NK-92 (cell line): ENCODE measurements around the gene RPL36.
"Not testable (repeated sequence)": the region's sequence is repeated elsewhere in the genome, so short reads cannot be mapped to it uniquely, and the experiment has no call there.

Source experiments
- DNase-seq: peaks from one replicate; lab custom pipeline; 2025; ENCODE audit not compliant: unreplicated experiment; lab: John Stamatoyannopoulos, UW

The RPL36 gene

DNA sequence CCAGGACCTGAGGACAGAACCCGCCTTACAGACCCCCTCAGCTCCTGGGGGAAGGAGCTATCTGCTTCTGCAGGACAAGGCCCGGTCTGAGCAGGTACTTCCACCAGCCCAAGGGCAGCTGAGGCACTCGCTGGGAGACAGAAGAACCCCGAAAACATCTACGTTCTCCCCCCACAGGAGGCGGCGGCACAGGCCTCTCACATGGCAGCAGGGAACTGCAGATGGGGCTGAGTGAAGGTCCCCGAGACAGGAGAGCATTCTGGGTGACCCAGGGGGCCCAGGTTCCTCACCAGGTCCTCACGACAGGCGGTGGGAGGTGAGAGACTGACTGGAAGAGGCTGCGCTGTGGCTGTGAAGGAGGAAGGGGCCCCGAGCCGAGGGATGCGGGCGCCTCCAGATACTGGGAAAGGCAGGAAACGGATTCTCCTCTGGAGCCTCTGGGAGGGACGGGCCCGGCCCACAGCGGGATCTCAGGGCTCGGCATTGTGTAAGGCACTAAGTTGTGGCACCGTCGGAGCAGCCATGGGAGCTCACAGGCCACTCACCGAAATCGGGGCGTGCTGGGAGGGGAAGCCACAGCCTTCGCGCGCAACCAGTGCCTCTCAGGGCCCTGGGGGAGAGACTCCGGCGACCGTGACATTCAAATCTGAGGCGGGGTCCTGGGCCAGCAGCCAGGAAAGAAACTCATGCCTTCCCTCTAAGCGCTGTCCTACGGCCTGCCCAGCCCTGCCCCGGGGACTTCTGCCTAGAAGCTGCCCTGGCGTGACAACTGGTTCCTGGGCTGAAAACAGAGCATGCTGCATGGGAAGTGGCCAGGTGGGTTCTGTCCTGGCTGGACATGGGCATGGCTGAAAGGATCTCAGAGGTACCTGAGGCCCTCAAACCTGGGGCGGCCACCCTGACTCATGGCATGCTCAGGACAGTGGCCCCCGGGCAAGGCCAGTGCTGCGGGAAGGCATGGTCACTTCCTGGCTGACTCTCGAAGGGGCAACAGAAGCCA lies 14.0 kb downstream of the RPL36 start:
- DNase-seq: no peak

DNA sequence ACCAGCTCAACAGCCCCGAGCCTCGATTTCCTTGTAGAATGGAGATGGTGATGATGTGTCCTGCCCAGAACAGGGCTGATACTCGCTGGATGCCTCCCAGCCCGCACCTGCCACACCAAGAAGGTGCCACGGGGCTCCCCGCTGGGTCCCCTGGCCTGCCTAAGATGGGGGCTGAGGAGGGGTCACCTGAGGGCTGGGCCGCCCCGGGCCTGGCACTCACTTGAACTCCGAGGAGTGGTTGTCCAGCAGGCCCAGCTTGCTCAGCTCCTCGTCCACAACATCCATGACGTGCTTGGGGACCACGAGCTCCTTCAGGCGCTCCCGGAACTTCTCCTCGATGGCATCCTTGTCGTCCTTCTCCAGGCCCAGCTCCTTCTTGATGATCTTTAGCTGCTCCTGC lies 15.5 kb downstream of the RPL36 start:
- no peak for DNase-seq

DNA sequence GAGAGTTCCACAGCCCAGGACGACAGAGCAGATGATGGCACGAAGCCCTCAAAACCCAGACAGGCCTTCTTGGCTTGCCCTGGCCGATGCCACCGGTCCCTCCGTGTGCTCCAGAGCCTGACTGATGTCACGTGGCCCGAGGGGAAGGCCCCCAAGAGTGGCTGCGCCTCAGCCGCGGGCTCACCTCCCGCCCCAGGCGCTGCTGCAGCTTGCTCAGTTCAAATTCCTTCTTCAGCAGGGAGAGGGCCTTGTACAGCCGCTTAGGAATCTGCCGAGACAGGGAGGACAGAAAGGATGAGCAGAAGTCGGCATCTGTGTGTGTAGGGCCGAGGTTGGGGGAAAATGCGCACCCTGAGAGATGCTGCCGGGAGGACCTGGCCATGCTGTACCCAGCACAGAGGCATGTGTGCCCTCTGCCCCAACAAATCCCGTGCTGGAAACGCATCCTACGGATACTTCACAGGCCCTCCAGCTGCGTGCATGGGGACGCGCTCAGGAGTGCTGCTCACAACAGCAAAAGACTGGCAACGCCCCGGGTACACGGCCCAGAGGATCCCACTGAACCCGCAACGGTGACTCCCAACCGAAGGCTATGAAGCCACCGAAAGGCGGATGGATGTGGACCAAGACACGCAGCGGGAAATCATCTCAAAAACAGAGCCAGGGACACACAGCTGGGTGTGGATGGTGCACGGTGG lies 16.9 kb downstream of the RPL36 start:
- DNase-seq: no peak

DNA sequence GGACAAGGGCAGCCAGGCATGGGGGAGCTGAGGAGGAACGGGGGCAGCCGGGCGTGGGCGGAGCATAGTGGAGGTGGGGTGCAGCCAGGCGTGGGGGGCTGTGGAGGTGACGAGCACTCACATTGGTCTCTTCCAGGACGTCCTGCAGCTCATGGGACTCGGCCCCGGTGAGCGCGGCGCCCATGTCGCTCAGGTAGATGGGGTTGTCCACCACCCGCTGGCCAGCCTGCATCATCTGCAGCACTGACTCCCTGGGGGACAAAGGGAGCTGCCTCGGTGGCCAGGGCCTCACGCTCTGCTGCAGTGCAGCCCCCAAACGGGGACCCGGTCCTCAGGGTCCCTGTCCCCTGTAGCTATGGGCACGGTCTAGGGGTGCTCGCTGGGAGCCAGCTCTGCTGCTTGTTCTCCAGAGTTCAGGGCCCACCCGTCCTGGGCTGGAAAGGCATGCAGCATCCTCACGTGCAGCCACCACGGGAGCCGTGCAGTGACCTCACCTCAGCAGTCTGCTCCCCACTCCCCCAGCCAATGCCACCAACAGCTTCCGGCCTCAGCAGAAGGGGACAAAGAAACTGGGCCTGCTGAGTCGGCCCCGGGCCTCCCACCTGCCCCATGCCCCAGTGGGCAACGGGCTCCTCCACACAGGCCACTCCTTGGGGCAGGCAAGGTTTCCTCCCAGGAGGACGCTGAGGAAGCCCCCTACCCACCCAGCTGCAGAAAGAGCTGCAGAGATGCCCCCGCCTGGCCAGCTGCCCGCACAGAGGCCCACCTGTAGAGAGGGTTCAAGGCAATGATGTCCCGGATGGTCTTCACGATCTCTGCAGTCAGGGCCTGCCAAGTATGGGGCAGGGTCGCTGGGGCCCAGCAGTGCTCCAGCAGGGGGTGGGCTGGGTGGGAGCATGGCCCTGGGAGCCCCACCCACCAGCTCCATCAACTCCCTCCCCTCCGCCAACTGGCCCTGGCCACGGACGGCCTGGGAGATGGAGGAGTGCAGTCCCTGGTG lies 17.8 kb downstream of the RPL36 start:
- no peak for DNase-seq

DNA sequence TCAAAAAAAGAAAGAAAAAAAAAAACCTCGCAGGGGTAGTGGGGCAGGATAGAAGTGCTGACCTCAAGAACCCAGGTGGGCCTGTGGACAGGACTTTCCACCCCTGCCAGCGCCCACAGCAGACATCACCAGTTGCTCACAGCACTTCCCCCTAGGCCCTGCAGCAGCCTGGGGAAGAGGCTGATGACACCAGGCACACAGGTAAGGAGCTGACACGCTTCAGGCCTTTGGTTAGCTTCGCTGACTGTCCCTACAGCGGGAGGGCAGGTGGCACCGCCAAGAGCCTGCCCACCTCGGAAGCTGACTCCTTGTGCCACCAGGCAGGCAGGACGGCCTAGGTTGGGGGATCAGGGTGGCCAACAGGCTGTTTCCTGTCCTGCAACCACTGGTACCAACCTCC lies 20.9 kb downstream of the RPL36 start:
- DNase-seq: no peak

DNA sequence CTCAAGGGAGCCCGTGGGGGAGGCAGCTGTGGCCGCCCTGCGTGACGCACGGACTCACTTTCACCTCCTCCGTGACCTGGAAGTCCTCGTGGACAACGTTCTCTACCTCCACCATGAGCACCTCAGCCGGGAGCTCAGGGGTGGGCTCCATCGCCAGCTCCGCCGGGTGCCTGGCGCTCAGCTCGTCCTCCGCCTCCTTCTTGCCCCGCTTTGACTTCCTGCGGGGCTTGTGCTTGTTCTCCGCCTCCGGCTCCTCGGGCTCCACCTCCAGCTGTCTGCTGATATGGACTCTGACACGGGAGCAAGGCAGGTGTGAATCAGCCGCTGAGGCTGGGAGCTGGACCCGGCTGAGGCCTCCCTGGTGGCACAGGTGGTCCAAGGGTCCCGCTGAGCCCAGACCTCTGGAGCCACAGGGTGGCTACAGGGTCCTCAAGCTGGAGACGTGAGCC lies 21.6 kb downstream of the RPL36 start:
- DNase-seq: no peak

DNA sequence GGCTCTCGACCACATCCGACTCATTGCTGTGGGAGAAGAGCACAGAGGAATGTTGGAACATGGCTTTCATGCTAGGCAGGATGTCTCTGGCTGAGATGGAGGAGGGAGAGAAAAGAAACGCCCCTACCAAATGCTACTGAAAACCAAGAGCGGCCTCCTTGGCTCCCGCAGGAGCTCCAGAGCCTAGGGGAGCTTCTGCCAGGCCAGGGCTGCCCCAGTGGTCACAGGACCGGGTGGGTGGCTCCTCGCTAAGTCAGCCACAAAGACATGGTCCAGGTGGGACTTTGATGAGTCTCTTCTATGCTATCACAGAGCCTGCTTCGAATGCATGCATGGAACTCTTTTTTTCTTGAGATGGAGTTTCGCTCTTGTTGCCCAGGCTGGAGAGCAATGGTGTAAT lies 23.1 kb downstream of the RPL36 start:
- DNase-seq: no peak

DNA sequence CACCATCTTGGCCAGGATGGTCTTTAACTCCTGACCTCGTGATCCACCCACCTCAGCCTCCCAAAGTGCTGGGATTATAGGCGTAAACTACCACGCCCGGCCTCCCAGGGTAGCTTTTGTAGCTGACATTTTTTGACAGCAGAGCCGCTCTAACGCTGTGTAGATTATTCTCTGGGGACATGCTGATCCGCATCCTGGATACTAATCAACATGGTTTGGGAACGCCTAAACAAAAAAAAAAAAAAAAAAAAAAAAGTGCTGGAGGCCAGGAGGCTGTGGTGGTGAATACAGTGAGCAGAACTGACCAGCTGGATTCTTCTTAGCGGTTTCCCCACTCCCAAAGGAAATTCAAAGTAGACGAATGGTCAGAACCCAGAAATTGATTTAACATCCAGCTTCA lies 24.7 kb downstream of the RPL36 start:
- no peak for DNase-seq

DNA sequence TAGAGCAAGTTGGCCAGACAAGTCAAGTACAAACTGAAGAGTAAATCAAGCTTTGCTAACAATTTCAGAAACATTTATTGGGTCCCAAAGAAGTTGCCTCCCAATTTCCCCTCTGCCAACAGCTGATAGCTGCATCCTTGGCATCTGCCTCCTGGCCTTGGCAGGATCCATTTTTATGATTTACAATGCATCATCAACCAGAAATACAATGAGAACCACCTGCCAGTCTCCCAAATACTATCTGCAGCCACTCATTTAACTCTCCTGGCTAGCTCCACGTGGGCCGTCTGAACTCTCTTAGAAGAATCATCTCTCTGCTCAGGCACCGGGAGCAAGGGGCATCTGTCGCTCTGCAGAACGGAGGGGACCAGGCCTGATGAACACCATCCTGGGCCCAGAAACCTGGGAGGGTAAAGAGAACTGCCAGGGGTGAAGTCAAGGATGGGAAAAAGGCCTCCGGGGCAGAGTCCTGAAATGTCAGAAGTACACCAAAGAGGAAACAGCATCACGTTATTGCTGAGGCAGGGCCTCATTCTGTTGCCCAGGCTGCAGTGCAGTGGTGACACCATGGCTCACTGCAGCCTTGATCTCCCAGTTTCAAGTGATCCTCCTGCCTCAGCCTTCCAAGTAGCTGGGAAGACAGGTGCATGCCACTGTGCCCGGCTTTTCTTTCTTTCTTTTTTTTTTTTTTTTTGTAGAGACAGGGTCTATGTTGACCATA lies 27.3 kb downstream of the RPL36 start:
- no peak for DNase-seq

DNA sequence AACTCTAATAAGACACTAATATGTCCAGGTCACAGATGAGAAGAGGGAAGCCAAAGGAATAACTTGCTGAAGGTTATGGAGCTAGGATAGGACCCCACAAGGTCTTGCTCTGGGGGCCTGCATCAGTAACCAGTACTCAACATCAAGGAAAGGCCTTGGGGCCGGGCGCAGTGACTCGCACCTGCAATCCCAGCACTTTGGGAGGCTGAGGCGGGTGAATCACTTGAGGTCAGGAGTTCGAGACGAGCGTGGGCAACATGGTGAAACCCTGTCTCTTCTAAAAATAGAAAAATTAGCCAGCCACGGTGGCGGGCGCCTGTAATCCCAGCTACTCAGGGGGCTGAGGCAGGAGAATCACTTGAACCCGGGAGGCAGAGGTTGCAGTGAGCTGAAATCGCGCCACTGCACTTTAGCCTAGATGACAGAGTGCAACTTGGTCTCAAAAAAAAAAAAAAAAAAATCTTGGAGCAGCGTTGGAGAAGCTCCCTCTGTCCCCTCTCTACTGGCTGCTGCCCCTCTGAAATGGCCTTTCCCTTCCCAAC lies 28.0 kb downstream of the RPL36 start:
- DNase-seq: no peak

DNA sequence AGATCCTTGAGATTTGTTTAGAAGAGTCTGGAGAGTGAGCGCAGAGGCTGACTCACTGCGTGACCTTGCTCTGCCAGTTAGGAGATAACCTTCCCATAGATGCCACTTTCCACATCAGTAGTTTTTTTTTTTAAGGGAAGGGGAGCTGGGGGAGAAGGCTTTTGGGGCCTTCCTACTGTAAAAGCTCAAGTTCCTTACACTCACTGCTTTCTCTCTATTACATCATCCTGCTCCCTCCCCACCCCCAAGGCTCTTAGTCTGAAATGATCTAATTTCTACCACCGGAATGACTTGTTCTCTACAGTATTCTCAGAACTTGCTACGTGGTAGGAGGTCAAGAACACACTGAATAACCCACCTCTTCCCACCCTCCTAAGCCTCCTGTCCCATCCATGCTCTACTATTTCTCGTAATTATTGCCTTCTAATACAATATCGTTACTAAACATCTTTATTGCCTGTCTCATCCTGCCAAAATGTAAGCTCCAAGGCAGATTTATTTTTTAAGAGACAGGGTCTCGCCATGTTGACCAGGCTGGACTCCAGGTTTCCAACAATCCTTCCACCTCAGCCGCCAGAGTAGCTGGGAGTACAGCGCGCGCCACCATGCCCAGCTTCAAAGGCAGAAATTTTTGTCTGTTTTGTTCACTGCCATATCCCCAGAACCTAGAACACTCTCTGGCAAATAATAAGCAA lies 28.6 kb downstream of the RPL36 start:
- no peak for DNase-seq

DNA sequence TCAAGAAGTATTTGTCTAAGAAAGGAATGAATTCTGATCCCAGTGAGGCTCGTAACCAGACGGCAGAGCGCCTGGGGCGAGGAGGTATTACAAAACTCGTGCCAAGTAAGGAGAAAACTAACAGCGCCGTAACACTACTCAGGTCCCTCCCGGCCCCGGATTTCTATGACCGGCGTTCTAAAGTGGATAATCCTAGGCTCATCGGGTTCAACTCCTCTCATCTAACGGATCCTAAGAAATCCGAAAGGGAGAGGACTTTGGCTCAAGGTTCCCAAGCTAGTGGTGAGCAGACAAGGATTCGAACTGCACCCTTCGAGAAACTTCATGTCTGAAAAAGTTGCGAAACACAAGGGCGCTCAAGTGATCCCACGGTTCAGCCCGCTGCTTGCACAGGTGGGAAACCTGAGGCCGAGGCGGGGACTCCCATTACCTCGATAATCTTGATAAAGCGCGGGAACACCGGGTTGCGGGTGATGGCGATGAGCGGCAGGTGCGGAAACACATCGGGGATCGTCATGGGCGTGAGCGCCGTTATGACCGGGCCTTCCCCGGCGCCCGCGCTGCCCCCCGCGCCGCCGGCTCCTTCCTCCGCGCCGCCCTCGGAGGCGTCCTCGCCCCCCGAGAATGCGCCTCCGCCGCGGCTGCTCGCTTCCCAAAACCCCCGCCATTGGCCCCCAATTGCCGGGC lies 29.3 kb downstream of the RPL36 start:
- DNase-seq: no peak

DNA sequence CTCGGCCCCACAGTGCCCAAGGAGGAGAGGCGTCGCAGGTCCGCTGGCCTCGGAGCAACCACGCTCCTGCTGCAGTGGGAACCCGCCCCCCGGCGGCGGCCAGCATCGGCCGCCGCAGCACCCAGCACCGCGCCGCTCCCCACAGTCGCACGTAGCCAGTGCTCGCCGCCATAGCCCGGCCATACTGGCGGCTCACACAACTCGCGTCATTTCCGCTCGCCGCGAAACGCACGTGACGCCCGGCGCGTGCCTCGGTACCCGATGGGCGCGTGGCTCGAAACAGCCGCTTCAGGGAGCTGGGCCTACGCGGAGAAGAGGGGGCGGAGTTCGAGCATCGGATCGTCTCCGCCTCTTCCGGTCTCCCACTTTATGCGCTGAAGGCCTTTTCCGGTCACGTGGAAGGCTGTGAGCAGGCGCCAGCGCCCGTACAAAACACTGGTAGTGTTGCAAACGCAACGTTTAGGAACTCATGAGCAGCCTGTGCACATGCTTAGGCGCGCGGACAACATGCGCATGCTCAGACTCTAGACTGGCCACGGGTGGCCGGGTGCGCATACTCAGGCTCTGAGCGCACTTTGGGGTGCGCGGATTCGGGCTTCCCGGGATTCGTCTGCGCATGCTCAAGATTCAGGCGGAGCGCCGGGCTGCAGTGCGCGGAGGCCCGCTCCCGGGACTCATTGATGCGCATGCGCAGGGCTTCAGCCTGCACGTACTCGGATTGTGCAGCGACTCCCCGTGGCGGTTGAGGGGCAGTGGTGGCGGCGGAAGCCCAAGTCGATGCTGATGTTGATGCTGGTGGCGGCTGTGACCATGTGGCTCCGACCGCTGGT lies 30.1 kb downstream of the RPL36 start, which contains the start of the genes CATSPERD and LONP1:
CATSPERD (plus strand) TSS at position 677 of the 830 bp plus-strand sequence; CDS start at position 778, 101 bp downstream.
LONP1 (minus strand) TSS at position 186 of the 830 bp plus-strand sequence; CDS start at position 172, 14 bp downstream.
- DNase-seq: peak; percentile 98

DNA sequence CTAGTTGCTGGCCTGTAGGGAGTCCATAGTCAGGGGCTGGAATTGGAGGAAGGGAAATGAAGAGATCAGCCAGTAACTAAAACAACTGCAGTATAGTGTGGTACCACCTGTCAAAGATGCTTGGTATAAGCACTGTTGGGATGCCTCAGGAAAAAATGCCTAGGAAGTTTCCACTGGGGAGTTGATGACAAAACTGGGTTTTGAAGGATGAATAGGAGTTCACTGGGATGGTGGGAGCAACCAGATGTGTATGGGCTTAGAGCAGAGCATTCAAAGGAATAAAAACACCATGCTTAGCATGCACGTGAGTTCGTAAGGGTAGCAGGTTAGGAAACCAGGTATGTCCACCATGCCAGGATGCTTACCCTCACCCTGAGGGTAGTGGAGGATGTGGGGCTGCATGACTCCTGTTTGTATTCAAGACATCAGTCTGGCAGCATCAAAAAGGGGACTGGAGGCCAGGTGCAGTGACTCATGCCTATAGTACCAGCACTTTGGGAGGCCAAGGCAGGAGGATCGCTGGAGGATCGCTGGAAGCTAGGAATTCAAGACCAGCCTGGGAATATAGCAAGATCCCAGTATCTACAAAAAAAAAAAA lies 37.5 kb downstream of the RPL36 start:
- DNase-seq: no peak

DNA sequence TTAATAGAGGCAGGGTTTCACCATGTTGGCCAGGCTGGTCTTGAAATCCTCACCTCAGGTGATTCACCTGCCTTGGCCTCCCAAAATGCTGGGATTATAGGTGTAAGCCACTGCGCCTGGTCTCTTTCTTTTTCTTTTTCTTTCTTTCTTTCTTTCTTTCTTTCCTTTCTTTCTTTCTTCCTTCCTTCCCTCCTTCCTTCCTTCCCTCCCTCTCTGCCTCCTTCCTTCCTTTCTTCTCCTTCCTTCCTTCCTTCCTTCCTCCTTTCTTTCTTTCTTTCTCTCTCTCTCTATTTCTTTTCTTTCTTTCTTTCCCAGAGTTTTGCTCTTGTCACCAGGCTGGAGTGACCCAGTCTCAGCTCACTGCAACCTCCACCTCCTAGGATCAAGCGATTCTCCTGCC lies 43.1 kb downstream of the RPL36 start:
- DNase-seq: not testable (repeated sequence)

DNA sequence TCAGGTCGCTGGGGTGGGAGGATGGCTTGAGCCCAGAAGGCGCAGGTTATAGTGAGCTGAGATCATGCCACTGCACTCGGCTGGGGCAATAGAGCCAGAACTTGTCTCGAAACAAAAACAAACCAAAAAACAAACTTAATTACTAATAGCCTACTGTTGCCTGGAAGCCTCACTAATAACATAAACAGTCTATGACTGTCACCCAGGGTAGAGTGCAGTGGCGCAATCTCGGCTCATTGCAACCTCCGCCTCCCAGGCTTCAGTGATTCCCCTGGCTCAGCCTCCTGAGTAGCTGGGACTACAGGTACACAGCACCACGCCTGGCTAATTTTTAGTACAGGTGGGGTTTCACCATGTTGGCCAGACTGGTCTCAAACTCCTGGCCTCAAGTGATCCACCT lies 48.3 kb downstream of the RPL36 start:
- no peak for DNase-seq
